ENCODE results near the gene MED7. TPM values are rescaled to one million over a fixed set of nuclear protein-coding genes. Genes with fewer than 3 reads are reported as not detected.
A peak's percentile ranks its signal among the peaks of the same experiment; 100 is the strongest.

Gene MED7
- total RNA-seq, 1 donor from 2014 or later = 3.2 TPM

DNA sequence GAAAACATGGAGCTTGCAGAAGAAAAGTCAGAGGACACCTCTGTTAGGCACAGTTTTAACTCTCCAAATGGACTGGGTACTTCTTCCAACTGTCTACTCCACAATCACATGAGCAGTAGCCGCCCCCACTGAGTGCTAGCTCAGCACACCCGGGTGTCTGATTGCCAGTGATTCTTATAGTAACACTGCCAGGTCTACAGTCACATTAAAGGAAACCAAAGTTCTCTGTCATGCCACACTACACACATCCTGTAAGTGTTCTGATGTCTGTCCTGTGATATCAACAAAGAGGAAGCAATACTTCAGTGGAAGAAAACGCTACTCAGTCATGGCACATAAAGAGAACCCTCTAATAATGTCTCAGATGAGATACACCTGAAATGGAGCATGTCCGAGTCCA, 33.7 kb downstream of the MED7 start, which contains the start of gene HAVCR2:
HAVCR2 (minus strand) TSS at position 69 of the 400 bp plus-strand sequence; CDS start at position 8, 61 bp downstream.
- peak; percentile 46 for ATAC-seq

DNA sequence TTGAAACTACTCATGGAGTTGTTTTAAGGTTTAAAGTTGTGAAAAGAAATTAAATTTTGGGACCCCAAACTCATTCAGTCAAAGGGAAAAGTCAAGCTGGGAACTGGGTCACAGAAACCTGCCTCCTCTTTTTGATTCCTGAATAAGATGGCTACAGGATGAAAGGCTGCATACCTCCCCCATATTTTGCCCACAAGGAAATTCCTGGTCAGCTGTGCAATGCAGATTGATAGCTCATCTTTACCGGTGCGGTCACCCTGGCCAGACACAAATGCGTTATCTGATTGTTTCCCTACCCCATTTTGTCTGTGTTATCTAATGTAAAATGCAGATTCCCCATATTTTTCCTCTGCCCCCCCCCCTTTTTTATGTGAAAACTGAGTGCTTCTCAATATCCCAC, 35.2 kb downstream of the MED7 start:
- no peak for ATAC-seq
- DNase-seq (ENCODE audit: low spot score) = no peak

More for the DNA sequence above, 33.7 kb downstream of the MED7 start, which contains the start of gene HAVCR2:
- no peak for DNase-seq (ENCODE audit: low spot score)

DNA sequence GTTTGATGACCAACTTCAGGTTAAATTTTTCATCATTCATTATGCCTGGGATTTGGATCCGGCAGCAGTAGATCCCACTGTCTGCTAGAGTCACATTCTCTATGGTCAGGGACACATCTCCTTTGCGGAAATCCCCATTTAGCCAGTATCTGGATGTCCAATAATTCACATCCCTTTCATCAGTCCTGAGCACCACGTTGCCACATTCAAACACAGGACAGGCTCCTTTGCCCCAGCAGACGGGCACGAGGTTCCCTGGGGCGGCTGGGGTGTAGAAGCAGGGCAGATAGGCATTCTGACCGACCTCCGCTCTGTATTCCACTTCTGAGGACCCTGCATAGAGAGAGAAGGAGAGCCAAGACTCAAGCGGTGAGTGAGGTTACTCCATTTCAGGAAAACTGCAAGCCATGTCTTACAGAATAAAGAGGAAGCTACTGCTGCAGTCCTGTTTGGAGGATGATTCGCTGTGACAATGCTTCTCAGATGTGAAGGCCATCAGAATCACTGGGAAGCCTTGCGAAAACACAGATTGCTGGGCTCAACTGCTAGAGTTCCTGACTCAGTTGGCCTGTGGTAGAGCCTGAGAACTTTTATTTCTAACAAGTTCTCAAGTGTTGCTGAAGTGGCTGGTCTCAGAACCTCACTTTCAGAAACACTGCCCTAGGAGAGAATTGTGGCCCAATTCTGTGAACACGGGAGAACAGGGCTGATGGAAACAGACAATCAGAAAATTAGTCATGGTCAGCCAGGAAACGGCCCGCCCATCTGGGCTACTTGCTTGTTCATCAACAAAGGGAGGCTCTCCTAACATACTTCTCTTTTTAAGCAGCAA, 35.8 kb downstream of the MED7 start:
- DNase-seq (ENCODE audit: low spot score) (no peak), ATAC-seq (peak; percentile 23)

DNA sequence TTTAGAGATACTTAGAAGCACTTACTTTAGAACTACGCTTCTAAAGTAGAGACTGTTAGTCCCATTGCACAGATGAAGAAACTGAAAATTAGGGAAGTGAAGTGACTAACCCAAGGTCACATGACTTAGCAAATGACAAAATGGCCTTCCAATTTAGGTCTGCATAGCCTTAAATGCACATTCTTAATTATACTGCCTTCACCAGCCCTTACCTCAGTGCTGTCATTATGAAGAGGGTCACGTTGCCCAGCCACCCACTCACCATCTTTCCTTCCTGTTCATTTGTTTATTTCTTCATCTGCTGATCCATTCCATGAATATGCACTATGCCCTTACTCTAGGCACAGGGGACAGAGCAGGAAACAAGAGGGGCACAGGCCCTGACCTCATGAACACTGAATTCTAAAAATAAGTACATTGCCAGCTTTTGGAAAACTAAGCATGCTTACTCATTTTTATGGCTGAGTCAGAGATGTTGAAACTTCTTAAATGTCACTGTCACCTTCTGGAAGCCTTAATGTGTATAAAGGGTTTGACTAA, 42.5 kb downstream of the MED7 start:
- no peak for DNase-seq (ENCODE audit: low spot score)
- ATAC-seq = no peak

DNA sequence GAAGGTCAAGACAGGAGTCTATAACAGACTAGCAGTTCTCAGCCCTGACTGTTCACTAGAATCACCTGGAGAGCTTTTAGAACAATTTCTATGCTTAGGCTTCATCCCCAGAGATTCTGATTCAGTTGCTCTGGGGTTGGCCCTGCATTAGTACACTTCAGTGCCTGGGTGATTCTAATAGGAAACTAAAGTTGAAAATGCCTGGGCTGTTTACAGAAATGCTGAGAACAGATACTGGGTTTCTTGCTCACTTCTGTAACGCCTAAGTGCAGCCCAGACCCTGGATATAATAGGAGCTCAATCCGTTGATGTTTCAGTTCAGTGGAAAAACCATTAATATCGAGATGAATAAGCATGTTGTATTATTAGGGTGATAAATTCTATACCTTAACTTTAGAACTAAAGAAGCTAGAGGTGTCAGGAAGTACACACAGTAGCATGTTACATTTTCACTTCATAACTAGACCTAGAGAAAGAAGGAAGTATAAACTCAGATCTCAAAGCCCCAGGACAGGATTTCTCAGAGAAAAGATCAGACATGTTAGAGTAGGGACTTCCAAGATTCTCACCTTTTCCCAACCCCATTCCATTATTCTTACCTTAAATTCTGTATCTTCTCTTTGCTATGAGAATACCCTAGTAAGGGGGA, 54.2 kb downstream of the MED7 start:
- DNase-seq (ENCODE audit: low spot score) (no peak), ATAC-seq (no peak)

Other genes starting within 250 kb of the MED7 start
- gene TIMD4, start 179.6 kb downstream of the MED7 start, total RNA-seq = 5.8 TPM
- 0.23 TPM for gene HAVCR1, start 83.7 kb downstream of the MED7 start, total RNA-seq
- gene HAVCR2, start 33.8 kb downstream of the MED7 start, total RNA-seq = 2.9 TPM
- not detected for gene GARIN3, start 23.4 kb upstream of the MED7 start, total RNA-seq
- 0.70 TPM for gene ITK, start 38.0 kb upstream of the MED7 start, total RNA-seq
- gene CYFIP2, start 123.3 kb upstream of the MED7 start, total RNA-seq = 24.7 TPM

Measured in left lobe of liver (tissue), 2 donors.